MV-4-11 (cell line): ENCODE data around the gene ADIPOR2.
A peak's percentile ranks its signal among the peaks of the same experiment; 100 is the strongest.
"Not testable (repeated sequence)": the region's sequence is repeated elsewhere in the genome, so short reads cannot be mapped to it uniquely, and the experiment has no call there.

ENCODE experiments used
- DNase-seq: peaks from one replicate; lab custom pipeline; 2025; lab: John Stamatoyannopoulos, UW

Gene ADIPOR2

DNA sequence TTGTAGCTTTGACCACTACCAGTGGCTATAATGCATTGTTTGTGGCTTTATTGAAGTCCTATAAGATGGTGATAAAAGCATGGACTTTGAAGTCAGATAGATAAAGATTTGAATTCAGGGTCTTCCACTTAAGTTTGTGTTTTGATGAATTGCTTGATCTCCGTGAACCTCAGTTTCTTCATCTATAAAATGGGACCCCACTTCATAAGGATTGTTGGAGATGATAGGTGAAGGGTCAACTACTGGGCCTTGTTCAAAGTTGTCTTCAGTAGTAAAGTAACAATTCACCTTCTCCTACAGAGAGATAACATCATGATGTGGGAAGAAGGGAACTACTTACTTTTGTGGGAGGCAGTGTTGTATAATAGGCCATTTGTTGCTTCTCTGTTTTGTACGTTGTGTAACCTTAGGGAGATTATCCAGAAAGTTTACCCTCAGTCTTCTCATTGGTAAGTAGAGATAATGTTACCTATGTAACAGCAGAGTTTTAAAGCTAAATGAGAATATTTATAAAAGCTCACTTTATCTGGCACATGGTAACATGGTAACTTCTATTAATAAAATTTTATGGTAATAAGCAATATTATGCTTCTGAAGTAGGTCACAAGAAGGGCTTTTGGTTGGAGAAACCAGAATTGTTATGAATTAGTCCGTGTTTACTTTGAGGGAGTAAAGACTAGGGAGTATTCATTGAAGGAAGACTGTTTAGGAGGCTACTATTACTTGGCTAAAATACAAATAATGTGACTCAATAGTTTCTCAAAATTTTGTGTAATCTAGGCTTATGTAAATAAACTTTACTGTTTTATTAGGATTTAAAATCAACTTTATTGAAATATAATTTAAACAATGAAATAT is 15.1 kb downstream of the ADIPOR2 start:
- DNase-seq, result no peak

DNA sequence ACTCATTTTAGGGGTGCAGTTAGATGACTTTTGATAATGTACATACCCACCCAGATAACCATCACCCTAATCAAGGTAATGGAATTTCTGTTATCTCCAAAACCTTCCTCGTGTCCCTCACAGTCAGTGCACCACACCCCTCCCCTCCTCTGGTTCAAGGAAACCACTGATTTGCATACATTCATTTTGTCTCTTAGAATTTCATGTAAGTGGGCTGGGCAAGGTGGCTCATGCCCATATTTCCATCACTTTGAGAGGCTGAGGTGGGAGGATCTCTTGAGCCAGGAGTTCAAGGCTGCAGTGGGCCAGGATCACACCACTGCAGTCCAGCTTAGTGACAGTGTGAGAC is 15.7 kb downstream of the ADIPOR2 start:
- DNase-seq, result no peak

DNA sequence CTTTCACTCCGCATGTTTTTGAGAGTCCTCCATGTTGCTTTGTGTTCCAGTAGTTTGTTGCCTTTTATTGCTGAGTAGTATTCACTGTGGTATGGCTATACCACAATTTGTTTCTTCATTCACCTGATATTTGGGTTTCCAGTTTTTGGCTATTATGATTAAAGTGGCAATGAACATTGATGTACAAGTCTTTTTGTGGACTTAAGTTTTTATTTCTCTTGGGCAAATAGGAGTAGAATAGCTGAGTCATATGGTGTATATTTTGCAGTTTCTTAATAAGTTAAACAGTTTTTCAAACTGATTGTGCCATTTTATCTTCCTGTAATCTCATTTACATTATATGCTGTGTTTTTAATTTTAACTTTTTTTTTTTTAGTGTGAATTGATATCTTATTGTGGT is 16.2 kb downstream of the ADIPOR2 start:
- no peak for DNase-seq

GRCh38 chr12:1709968-1710367 is 19.1 kb downstream of the ADIPOR2 start:
- DNase-seq, result not testable (repeated sequence)

DNA sequence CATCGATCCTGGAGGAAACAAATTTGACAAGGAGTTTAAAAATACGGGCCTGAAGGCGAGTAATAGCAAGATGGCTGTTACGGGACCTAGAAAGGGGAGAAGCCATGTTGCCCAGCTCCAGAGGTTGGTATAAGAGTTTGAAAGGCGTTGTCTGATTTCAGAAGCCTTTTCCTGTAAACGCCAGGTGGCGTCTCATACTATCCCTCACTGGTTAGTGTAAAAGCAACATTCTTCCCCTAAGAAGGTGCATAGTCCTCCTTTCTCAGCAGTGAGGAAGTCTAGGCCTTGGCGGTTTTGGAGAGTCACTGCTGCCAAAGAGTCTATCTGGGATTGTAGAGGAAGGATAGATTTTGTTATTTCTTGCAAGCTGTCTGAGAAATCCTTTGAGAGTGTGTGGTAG is 20.0 kb downstream of the ADIPOR2 start:
- peak; percentile 11 for DNase-seq

DNA sequence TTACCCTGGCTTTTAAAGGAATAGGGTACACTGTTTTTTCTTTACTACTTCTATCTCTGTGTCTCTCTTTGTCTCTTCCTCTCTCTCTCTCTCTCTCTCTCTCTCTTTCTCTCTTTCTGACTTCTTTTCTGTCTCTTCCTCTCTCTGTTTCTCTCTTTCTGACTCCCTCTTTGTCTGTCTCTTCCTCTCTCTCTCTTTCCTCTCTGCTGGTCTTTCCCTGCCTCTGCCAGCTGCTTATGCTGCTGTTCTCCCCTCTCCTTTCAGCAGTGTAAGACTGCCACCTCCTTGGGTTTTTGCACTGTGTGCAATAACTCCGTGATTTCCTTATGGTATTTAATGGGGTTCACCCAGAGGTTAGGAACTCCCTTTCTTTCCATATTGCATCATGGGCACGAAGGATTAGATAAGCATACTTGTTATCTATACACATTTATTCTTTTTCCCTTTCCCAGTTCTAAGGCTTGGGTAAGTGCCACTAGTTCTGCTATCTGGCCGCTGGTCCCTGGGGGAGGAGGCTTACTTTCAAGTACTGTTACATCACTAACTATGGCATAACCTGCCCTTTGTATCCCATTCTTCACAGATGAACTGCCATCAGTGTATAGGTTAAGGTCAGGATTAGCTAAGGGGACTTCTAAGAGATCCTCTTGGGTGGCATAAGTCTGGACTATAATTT is 20.8 kb downstream of the ADIPOR2 start:
- DNase-seq, result peak; percentile 92

- DNase-seq, result not testable (repeated sequence)
These were observed 21.4 kb downstream of the ADIPOR2 start for GRCh38 chr12:1712305-1712704.

DNA sequence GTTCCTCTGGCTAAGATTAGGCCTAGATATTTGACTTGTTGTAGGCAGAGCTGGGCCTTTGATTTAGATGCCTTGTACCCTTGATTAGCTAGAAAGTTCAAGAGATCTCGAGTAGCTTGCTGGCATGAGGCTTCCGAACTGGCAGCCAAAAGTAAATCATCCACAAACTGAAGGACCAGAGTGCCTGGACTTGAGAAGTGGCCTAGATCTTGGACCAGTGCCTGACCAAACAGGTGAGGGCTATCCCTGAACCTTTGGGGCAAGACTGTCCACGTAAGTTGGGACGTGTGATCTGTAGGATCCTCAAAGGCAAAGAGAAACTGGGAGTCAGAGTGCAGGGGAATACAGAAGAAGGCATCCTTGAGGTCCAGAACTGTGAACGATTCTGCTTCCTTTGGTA is 22.0 kb downstream of the ADIPOR2 start:
- not testable (repeated sequence) for DNase-seq

GRCh38 chr12:1713783-1714348 is 23.0 kb downstream of the ADIPOR2 start:
- DNase-seq, result not testable (repeated sequence)

DNA sequence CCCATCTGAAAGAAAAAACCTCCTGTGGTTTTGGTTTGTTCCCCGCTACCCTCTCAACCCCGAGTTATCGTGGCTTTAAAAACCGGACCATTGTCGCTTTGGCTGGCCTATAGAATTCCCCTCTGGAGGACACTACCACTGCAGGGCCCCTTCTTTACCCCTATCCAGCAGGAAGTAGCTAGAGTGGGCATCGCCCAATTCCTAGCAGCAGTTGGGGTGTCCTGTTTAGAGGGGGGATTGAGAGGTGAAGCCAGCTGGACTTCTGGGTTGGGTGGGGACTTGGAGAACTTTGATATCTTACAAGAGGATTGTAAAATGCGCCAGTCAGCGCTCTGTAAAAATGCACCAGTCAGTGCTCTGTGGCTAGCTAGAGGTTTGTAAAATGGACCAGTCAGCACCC is 24.6 kb downstream of the ADIPOR2 start:
- not testable (repeated sequence) for DNase-seq

GRCh38 chr12:1716215-1716862 is 25.5 kb downstream of the ADIPOR2 start:
- DNase-seq, result peak; percentile 25

DNA sequence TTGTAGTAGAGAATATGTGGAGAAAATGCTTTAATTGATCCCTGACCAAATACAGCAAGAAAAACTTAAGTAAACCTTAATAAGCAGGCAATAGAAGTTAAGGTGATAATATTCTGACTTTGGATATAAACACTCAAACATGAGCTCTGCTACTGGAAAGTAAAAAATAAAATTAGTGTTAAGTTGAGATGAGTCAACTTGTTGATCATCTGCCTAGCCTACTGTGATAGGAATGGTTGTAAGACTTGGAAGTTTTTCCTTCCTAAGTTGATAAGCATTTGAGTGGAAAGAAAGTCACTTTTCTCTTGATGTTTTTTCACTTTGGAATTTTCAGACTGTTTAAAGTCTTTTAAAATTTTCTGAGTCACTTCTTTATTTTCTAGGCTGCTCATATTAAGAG is 26.0 kb downstream of the ADIPOR2 start:
- no peak for DNase-seq

- no peak for DNase-seq
These were observed 28.3 kb downstream of the ADIPOR2 start for GRCh38 chr12:1719139-1719538.

DNA sequence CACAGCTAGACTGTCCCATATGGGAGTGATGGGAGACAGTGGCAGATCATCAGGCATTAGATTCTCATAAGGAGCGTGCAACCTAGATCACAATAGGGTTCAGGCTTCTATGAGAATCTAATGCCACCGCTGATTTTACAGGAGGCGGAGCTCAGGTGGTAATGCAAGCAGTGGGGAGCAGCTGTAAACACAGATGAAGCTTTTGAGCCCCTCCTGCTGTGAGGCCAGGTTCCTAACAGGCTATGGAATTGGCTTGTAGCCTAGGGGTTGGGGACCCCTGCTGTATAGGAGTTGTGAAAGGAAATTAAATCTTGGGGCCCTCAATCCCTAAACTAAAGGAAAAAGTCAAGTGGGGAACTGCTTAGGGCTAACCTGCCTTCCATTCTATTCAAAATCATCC is 29.6 kb downstream of the ADIPOR2 start:
- no peak for DNase-seq

GRCh38 chr12:1723721-1724120 is 32.9 kb downstream of the ADIPOR2 start:
- DNase-seq, result no peak

DNA sequence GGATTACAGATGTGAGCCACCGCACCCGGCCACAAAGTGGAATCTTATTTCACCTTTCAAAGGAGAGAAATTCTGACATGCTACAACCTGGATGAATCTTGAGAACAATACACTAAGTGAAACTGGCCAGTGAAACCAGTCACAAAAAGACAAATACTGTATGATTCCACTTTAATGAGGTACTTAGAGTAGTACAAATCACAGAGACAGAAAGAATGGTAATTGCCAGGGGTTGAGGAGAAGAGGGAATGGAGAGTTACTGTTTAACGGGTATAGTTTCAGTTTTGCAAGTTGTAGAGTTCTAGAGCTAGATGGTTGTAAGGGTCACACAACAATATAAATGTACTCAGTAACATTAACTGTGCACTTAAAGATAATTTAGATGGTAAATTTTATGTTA is 33.4 kb downstream of the ADIPOR2 start:
- no peak for DNase-seq

DNA sequence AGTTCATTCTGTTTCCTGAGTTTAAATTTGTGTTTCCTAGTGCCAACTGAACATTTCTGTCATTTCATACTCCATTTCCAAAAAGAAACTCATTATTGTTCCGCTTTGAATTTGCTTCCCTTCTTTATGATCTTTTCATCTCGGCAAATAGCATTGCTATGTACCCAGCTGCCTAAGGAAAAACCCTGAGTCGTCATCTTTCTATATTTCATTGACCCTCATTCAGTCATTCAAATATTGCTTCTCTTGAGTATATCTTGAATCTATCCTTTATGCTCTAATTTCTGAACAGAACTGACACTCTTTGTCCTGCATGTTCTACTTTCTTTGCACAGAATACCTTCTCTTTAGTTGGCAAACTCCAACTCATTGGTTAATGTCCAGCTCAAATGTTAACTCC is 35.9 kb downstream of the ADIPOR2 start:
- no peak for DNase-seq

DNA sequence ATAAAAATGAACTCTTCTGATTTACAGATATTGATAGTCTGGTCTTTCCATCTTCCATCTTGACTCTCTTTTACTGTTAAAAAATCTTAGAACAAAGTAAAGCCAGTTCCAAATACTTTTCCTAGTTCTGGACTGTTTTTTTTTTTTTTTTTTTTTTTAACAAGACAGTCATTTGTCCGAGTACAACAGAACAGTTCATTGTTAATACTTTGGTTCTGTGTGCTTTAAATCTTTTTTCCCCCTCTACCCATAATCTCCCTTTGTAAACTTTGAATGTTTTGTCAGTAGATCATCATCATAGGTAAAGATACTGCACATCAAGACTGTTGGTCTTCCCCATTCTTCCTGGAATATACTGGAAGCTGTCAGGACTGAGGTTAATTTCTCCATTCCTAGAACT is 38.0 kb downstream of the ADIPOR2 start:
- DNase-seq, result no peak

DNA sequence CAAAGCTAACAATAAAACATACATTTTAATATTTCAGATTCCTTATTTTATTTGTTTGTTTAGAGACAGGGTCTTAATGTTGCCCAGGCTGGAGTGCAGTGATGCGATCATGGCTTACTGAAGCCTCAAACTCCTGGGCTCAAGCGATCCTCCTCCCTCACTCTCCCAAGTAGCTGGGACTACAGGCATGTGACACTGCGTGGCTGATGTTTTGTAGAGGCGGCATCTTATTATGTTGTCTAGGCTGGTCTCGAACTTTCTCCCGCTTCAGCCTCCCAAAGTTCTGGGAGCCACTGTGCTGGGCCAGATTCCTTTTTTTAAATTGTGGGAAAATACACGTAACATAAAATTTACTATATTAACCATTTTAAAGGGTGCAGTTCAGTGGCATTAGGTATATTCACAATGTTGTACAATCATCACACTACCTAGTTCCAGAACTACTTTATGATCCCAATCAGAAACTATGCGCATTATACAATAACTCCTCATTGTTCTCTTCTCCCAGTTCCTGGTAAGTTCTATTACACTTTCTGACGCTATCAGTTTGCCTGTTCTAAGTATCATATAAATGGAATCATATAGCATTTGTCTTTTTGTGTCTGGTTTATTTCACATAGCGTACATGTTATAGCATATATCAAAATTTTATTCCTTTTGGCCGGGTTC is 40.3 kb downstream of the ADIPOR2 start:
- no peak for DNase-seq

- DNase-seq, result not testable (repeated sequence)
These were observed 40.8 kb downstream of the ADIPOR2 start for GRCh38 chr12:1731688-1732078.

DNA sequence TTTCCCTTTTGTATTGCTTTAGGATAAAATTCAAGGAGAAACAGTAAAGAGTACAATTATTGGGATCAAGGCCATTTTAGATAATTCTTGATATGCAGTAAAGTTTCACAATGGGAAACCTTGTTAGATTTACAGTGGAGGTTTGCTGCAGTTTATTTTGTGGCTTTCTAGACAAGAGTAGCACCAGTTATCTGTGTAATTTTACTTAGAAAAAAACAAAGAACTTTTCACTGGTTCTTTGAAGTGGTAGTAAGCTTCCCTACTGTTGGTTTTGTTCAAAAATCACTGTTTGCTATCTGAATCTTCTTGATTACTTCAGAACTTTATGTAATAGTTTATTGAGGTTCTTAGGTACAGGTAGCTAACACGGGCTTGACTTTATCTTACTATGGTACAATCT is 42.0 kb downstream of the ADIPOR2 start:
- DNase-seq, result no peak

- DNase-seq, result not testable (repeated sequence)
These were observed 42.8 kb downstream of the ADIPOR2 start for GRCh38 chr12:1733712-1734111.
